ENCODE measurements around the gene TAS2R39.
A peak's percentile ranks its signal among the peaks of the same experiment; 100 is the strongest.
"Not testable (repeated sequence)": the region's sequence is repeated elsewhere in the genome, so short reads cannot be mapped to it uniquely, and the experiment has no call there.

TAS2R39 gene

GRCh38 chr7:143183024-143183423 lies at the start of gene TAS2R39:
Gene TAS2R39, plus strand, starts transcription at chr7:143183419. Its CDS starts 0 bp downstream, at chr7:143183419.
- H3K27ac ChIP-seq = no peak within 1 kb of the TSS
- no peak for DNase-seq (ENCODE audit: low spot score)
- no peak for TF ChIP-seq CTCF (conservative IDR thresholded peaks at IDR 0.05; ENCODE audit: low read depth)
- ChIA-PET CTCF (no interaction called here), POLR2A (ENCODE audit: low non-redundant PET) (no interaction called here)

- no peak for DNase-seq (ENCODE audit: low spot score)
- TF ChIP-seq CTCF (conservative IDR thresholded peaks at IDR 0.05; ENCODE audit: low read depth) = no peak
- CTCF ChIA-PET = no interaction called here
- H3K27ac ChIP-seq = no peak overlapping the region
- POLR2A ChIA-PET (ENCODE audit: low non-redundant PET) = no interaction called here
These were observed 36.1 kb upstream of the TAS2R39 start for GRCh38 chr7:143147070-143147469.

GRCh38 chr7:143148050-143148449 lies 35.2 kb upstream of the TAS2R39 start:
- no peak for DNase-seq (ENCODE audit: low spot score)
- ChIA-PET CTCF (no interaction called here), POLR2A (ENCODE audit: low non-redundant PET) (no interaction called here)
- H3K27ac ChIP-seq = no peak overlapping the region
- TF ChIP-seq CTCF (conservative IDR thresholded peaks at IDR 0.05; ENCODE audit: low read depth) = no peak

- ChIA-PET POLR2A (ENCODE audit: low non-redundant PET) (no interaction called here), CTCF (no interaction called here)
- no peak for DNase-seq (ENCODE audit: low spot score)
- H3K27ac ChIP-seq = no peak overlapping the region
- no peak for TF ChIP-seq CTCF (conservative IDR thresholded peaks at IDR 0.05; ENCODE audit: low read depth)
These were observed 34.6 kb upstream of the TAS2R39 start for GRCh38 chr7:143148651-143149050.

GRCh38 chr7:143150696-143151095 lies 32.5 kb upstream of the TAS2R39 start:
- CTCF ChIA-PET = not testable (repeated sequence)

GRCh38 chr7:143158617-143159016 lies 24.6 kb upstream of the TAS2R39 start:
- DNase-seq (ENCODE audit: low spot score); CTCF ChIA-PET; POLR2A ChIA-PET (ENCODE audit: low non-redundant PET); H3K27ac ChIP-seq: not testable (repeated sequence)

More at GRCh38 chr7:143150696-143151095, 32.5 kb upstream of the TAS2R39 start:
- DNase-seq (ENCODE audit: low spot score); POLR2A ChIA-PET (ENCODE audit: low non-redundant PET); H3K27ac ChIP-seq: not testable (repeated sequence)

GRCh38 chr7:143171697-143172096 lies 11.5 kb upstream of the TAS2R39 start:
- H3K27ac ChIP-seq = no peak overlapping the region
- POLR2A ChIA-PET (ENCODE audit: low non-redundant PET) = no interaction called here
- DNase-seq (ENCODE audit: low spot score) = no peak
- TF ChIP-seq CTCF (conservative IDR thresholded peaks at IDR 0.05; ENCODE audit: low read depth) = no peak
- CTCF ChIA-PET = no interaction called here

- CTCF ChIA-PET = no interaction called here
- TF ChIP-seq CTCF (conservative IDR thresholded peaks at IDR 0.05; ENCODE audit: low read depth) = no peak
- POLR2A ChIA-PET (ENCODE audit: low non-redundant PET) = no interaction called here
- DNase-seq (ENCODE audit: low spot score) = peak; percentile 13
- H3K27ac ChIP-seq = no peak overlapping the region
These were observed 10.9 kb upstream of the TAS2R39 start for GRCh38 chr7:143172354-143172753.
